DMS153 treated with DMSO at 0.1 percent for 48 hours (cell line): ENCODE measurements around the gene POLR3E.
"Not testable (repeated sequence)": the region's sequence is repeated elsewhere in the genome, so short reads cannot be mapped to it uniquely, and the experiment has no call there.

Experiments used
- DNase-seq: peaks from one replicate; lab custom pipeline; 2025; ENCODE audit not compliant: unreplicated experiment; lab: John Stamatoyannopoulos, UW

The POLR3E gene

GRCh38 chr16:22333457-22333994, 36.3 kb downstream of the POLR3E start:
- no peak for DNase-seq

- DNase-seq: no peak
Observed at GRCh38 chr16:22335668-22336246, 38.5 kb downstream of the POLR3E start.

GRCh38 chr16:22336581-22336980, 39.4 kb downstream of the POLR3E start:
- no peak for DNase-seq

- DNase-seq: no peak
Observed at GRCh38 chr16:22337045-22337444, 39.8 kb downstream of the POLR3E start.

GRCh38 chr16:22337849-22338635, 40.8 kb downstream of the POLR3E start:
- DNase-seq: no peak

GRCh38 chr16:22340945-22341344, 43.7 kb downstream of the POLR3E start:
- DNase-seq: no peak

GRCh38 chr16:22342082-22342481, 44.9 kb downstream of the POLR3E start:
- no peak for DNase-seq

GRCh38 chr16:22346483-22346882, 49.3 kb downstream of the POLR3E start:
- no peak for DNase-seq

- DNase-seq: no peak
Observed at GRCh38 chr16:22347100-22347820, 50.1 kb downstream of the POLR3E start.

- DNase-seq: no peak
Observed at GRCh38 chr16:22348291-22348690, 51.1 kb downstream of the POLR3E start.

GRCh38 chr16:22351017-22351416, 53.8 kb downstream of the POLR3E start:
- not testable (repeated sequence) for DNase-seq

GRCh38 chr16:22352140-22352539, 54.9 kb downstream of the POLR3E start:
- no peak for DNase-seq

GRCh38 chr16:22352723-22353122, 55.5 kb downstream of the POLR3E start:
- no peak for DNase-seq

- DNase-seq: no peak
Observed at GRCh38 chr16:22353191-22353919, 56.1 kb downstream of the POLR3E start.

- DNase-seq: no peak
Observed at GRCh38 chr16:22353933-22354541, 56.8 kb downstream of the POLR3E start.

GRCh38 chr16:22355487-22355908, 58.3 kb downstream of the POLR3E start:
- DNase-seq: no peak

GRCh38 chr16:22356930-22357634, 59.9 kb downstream of the POLR3E start:
- no peak for DNase-seq

- no peak for DNase-seq
Observed at GRCh38 chr16:22357635-22357971, 60.4 kb downstream of the POLR3E start.

- DNase-seq: no peak
Observed at GRCh38 chr16:22358000-22358399, 60.8 kb downstream of the POLR3E start.

- no peak for DNase-seq
Observed at GRCh38 chr16:22359679-22360078, 62.5 kb downstream of the POLR3E start.
